HG03060 (cell line): ENCODE measurements around the gene LINGO4.

ENCODE experiments used
- ATAC-seq: cut with Tn5 transposase; IDR thresholded peaks from one replicate; pipeline ENCODE4 v1.9.1; 2021; ENCODE audit warnings: low read depth, moderate number of reproducible peaks; ENCODE audit not compliant: unreplicated experiment

Gene LINGO4

GRCh38 chr1:151835596-151835995 lies 30.4 kb upstream of the LINGO4 start:
- ATAC-seq, result no peak

GRCh38 chr1:151834239-151834638 lies 29.0 kb upstream of the LINGO4 start:
- no peak for ATAC-seq

- no peak for ATAC-seq
Observed at GRCh38 chr1:151833172-151833900, 28.1 kb upstream of the LINGO4 start.

GRCh38 chr1:151832318-151832980 lies 27.2 kb upstream of the LINGO4 start:
- ATAC-seq, result no peak

- ATAC-seq, result no peak
Observed at GRCh38 chr1:151831605-151832004, 26.4 kb upstream of the LINGO4 start, which contains the start of gene RORC. TSS of gene RORC (minus strand) at chr1:151831802. CDS start at chr1:151831764, 38 bp downstream.

GRCh38 chr1:151831256-151831591 lies 26.0 kb upstream of the LINGO4 start:
- no peak for ATAC-seq

GRCh38 chr1:151830055-151830454 lies 24.8 kb upstream of the LINGO4 start:
- ATAC-seq, result no peak

GRCh38 chr1:151829352-151830046 lies 24.3 kb upstream of the LINGO4 start:
- ATAC-seq, result no peak

GRCh38 chr1:151828921-151829320 lies 23.7 kb upstream of the LINGO4 start:
- ATAC-seq, result no peak

GRCh38 chr1:151827853-151828252 lies 22.6 kb upstream of the LINGO4 start:
- no peak for ATAC-seq

- ATAC-seq, result no peak
Observed at GRCh38 chr1:151825751-151826660, 20.8 kb upstream of the LINGO4 start.

- no peak for ATAC-seq
Observed at GRCh38 chr1:151825204-151825603, 20.0 kb upstream of the LINGO4 start.

GRCh38 chr1:151823175-151823574 lies 18.0 kb upstream of the LINGO4 start:
- ATAC-seq, result no peak

- no peak for ATAC-seq
Observed at GRCh38 chr1:151822404-151822803, 17.2 kb upstream of the LINGO4 start.

- no peak for ATAC-seq
Observed at GRCh38 chr1:151820940-151821339, 15.7 kb upstream of the LINGO4 start.

- ATAC-seq, result no peak
Observed at GRCh38 chr1:151819976-151820623, 14.9 kb upstream of the LINGO4 start.

GRCh38 chr1:151819227-151819835 lies 14.1 kb upstream of the LINGO4 start:
- no peak for ATAC-seq

- no peak for ATAC-seq
Observed at GRCh38 chr1:151817353-151817730, 12.1 kb upstream of the LINGO4 start.

GRCh38 chr1:151816548-151817352 lies 11.5 kb upstream of the LINGO4 start:
- ATAC-seq, result no peak
